Measurements from ENCODE around the gene CFAP77. TPM values are rescaled to one million over a fixed set of nuclear protein-coding genes. Genes with fewer than 3 reads are reported as not detected.

CFAP77 gene
- total and polyA plus RNA-seq, 10 of the 15 experiments (the other 5 are each of a cell fraction or from before 2014, with no cell fraction given), result 0.33 TPM; not detected in 9

- no peak for TF ChIP-seq ZNF592 (IDR thresholded peaks at IDR 0.05)
- no peak for TF ChIP-seq TCF3 (IDR thresholded peaks at IDR 0.05; ENCODE audit: borderline replicate concordance, insufficient read depth, low read depth, low read length)
- no peak for TF ChIP-seq FOXK2 (IDR thresholded peaks at IDR 0.05)
Measured at GRCh38 chr9:132622159-132622558, 212.1 kb downstream of the CFAP77 start (continued).

Small RNA genes within 50 kb of the gene (small RNA-seq; reads per million reads assigned to genes)
- gene RNU5D-2P, result 0.12 reads per million

Other genes starting within 250 kb of the CFAP77 start
- 0.79 TPM in 1 of 2 replicates, not detected in the other for gene NTNG2, start 248.2 kb upstream of the CFAP77 start, total RNA-seq (2014; rRNA removed)
- 0.05 TPM in 1 of 2 replicates, not detected in the other for gene NTNG2, start 248.2 kb upstream of the CFAP77 start, total RNA-seq (2014; rRNA removed; fragmentation: Illumina TruSeq; extraction: Trizol)
- 0.11 and 0.51 TPM in 2 replicates for gene NTNG2, start 248.2 kb upstream of the CFAP77 start, total RNA-seq (2021)
- 0.09 and 0.38 TPM in 2 replicates for gene NTNG2, start 248.2 kb upstream of the CFAP77 start, polyA plus RNA-seq (2011; rRNA removed)
- not detected in 2 replicates for gene NTNG2, start 248.2 kb upstream of the CFAP77 start, polyA plus RNA-seq (2014; fragmentation: Illumina TruSeq; extraction: Trizol)
- not detected for gene NTNG2, start 248.2 kb upstream of the CFAP77 start, polyA plus RNA-seq (2014; fragmentation: Nextera tagmentation; extraction: Ambion mirVana)
- gene NTNG2, start 248.2 kb upstream of the CFAP77 start, polyA plus RNA-seq (2014; rRNA removed), result 0.01 and 0.37 TPM in 2 replicates
- gene NTNG2, start 248.2 kb upstream of the CFAP77 start, polyA plus RNA-seq (2016; fragmentation: Nextera tagmentation; extraction: Ambion mirVana), result not detected
- gene SETX, start 55.2 kb upstream of the CFAP77 start, total RNA-seq (2014; rRNA removed), result 54.4 and 63.2 TPM in 2 replicates
- 75.7 and 77.5 TPM in 2 replicates for gene SETX, start 55.2 kb upstream of the CFAP77 start, total RNA-seq (2014; rRNA removed; fragmentation: Illumina TruSeq; extraction: Trizol)
- gene SETX, start 55.2 kb upstream of the CFAP77 start, total RNA-seq (2021), result 40.9 and 44.5 TPM in 2 replicates
- 36.8 and 47.0 TPM in 2 replicates for gene SETX, start 55.2 kb upstream of the CFAP77 start, polyA plus RNA-seq (2011; rRNA removed)
- 45.4 and 51.2 TPM in 2 replicates for gene SETX, start 55.2 kb upstream of the CFAP77 start, polyA plus RNA-seq (2014; fragmentation: Illumina TruSeq; extraction: Trizol)
- gene SETX, start 55.2 kb upstream of the CFAP77 start, polyA plus RNA-seq (2014; fragmentation: Nextera tagmentation; extraction: Ambion mirVana), result 10 to 100 TPM; 15.8 to 16.1 TPM
- gene SETX, start 55.2 kb upstream of the CFAP77 start, polyA plus RNA-seq (2014; rRNA removed), result 29.3 and 37.3 TPM in 2 replicates
- gene SETX, start 55.2 kb upstream of the CFAP77 start, polyA plus RNA-seq (2016; fragmentation: Nextera tagmentation; extraction: Ambion mirVana), result 10 to 100 TPM; 23.4 to 25.3 TPM
- 15.2 and 15.6 TPM in 2 replicates for gene TTF1, start 3.4 kb upstream of the CFAP77 start, total RNA-seq (2014; rRNA removed)
- 22.8 and 23.0 TPM in 2 replicates for gene TTF1, start 3.4 kb upstream of the CFAP77 start, total RNA-seq (2014; rRNA removed; fragmentation: Illumina TruSeq; extraction: Trizol)
- 14.3 and 16.0 TPM in 2 replicates for gene TTF1, start 3.4 kb upstream of the CFAP77 start, total RNA-seq (2021)
- gene TTF1, start 3.4 kb upstream of the CFAP77 start, polyA plus RNA-seq (2011; rRNA removed), result 16.2 and 25.2 TPM in 2 replicates
- 25.5 and 26.4 TPM in 2 replicates for gene TTF1, start 3.4 kb upstream of the CFAP77 start, polyA plus RNA-seq (2014; fragmentation: Illumina TruSeq; extraction: Trizol)
- 10 to 100 TPM; 11.3 to 16.0 TPM for gene TTF1, start 3.4 kb upstream of the CFAP77 start, polyA plus RNA-seq (2014; fragmentation: Nextera tagmentation; extraction: Ambion mirVana)
- 20.5 and 23.4 TPM in 2 replicates for gene TTF1, start 3.4 kb upstream of the CFAP77 start, polyA plus RNA-seq (2014; rRNA removed)
- 10 to 100 TPM; 11.9 to 13.2 TPM for gene TTF1, start 3.4 kb upstream of the CFAP77 start, polyA plus RNA-seq (2016; fragmentation: Nextera tagmentation; extraction: Ambion mirVana)
- not detected in 2 replicates for gene BARHL1, start 172.4 kb downstream of the CFAP77 start, total RNA-seq (2014; rRNA removed)
- not detected in 2 replicates for gene BARHL1, start 172.4 kb downstream of the CFAP77 start, total RNA-seq (2014; rRNA removed; fragmentation: Illumina TruSeq; extraction: Trizol)
- gene BARHL1, start 172.4 kb downstream of the CFAP77 start, total RNA-seq (2021), result not detected in 2 replicates
- gene BARHL1, start 172.4 kb downstream of the CFAP77 start, polyA plus RNA-seq (2011; rRNA removed), result not detected in 2 replicates
- not detected in 2 replicates for gene BARHL1, start 172.4 kb downstream of the CFAP77 start, polyA plus RNA-seq (2014; fragmentation: Illumina TruSeq; extraction: Trizol)
- gene BARHL1, start 172.4 kb downstream of the CFAP77 start, polyA plus RNA-seq (2014; fragmentation: Nextera tagmentation; extraction: Ambion mirVana), result not detected
- gene BARHL1, start 172.4 kb downstream of the CFAP77 start, polyA plus RNA-seq (2014; rRNA removed), result not detected in 2 replicates
- gene BARHL1, start 172.4 kb downstream of the CFAP77 start, polyA plus RNA-seq (2016; fragmentation: Nextera tagmentation; extraction: Ambion mirVana), result not detected